Activated T-helper 9 cell treated with anti-CD3 and anti-CD28 coated beads, Interleukin-2, amount 50 U/mL, for 16 hours (primary cell): Measurements from ENCODE around the gene PAM16.

ENCODE experiments used
- DNase-seq: peaks from one replicate; pipeline ENCODE4 v3.0.0-alpha.2; 2020; ENCODE audit warnings: low read depth

Gene PAM16

GRCh38 chr16:4298761-4299522 lies 52.2 kb downstream of the PAM16 start:
- no peak for DNase-seq

- no peak for DNase-seq
Observed at GRCh38 chr16:4297480-4297879, 53.6 kb downstream of the PAM16 start.

- DNase-seq: no peak
Observed at GRCh38 chr16:4295581-4295980, 55.5 kb downstream of the PAM16 start.

GRCh38 chr16:4293822-4294457 lies 57.2 kb downstream of the PAM16 start:
- no peak for DNase-seq

- no peak for DNase-seq
Observed at GRCh38 chr16:4293181-4293716, 57.9 kb downstream of the PAM16 start.

- DNase-seq: no peak
Observed at GRCh38 chr16:4291699-4292098, 59.4 kb downstream of the PAM16 start.
